ENCODE measurements around the gene ETV4. TPM values are rescaled to one million over a fixed set of nuclear protein-coding genes. Genes with fewer than 3 reads are reported as not detected.

ETV4 gene
- total and polyA plus RNA-seq, 2 of the 13 experiments (the other 11 are each of a cell fraction or from before 2014, with no cell fraction given), result 128 to 330 TPM

DNA sequence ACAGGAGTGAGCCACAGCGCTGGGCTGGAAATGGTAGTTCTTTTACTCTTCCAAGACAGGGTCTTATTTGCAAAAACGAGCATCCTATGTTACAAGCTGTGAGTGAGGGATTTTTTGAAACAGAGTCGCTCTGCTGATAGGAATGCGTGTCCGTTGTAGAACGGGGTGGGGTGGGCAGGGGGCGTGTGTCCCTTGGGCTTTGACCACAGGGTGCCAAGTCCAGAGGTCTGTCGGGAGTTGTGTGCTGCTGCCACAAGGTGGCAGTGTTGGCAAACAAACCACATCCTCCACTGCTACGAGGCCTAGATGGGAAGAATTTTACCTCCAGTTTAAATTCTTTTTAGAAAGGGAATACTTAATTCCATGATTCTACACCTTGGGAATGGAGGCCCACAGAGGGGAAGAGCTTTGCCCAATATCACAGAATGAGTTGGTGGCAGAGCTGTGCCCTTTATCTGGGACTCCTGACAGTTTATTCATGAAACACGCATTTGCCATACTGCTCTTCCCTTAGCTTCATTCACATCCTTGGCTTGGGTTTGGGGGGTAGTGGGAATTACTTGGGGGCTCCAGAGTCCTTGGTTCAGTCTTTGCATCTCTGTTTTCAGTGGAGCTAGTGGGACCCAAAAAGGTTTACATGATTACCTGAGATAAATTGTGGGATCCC is 30.6 kb upstream of the ETV4 start (continued):
- TF ChIP-seq ZNF281 (CRISPR knock-in tag; IDR thresholded peaks at IDR 0.05; ENCODE audit: borderline replicate concordance) (no peak; the same call in 1 of the 2 replicates), ZBTB8A (CRISPR knock-in tag; IDR thresholded peaks at IDR 0.05; ENCODE audit: borderline replicate concordance, low read depth) (no peak), ZKSCAN1 (IDR thresholded peaks at IDR 0.05; ENCODE audit: low read length) (peak; percentile 35; the same call in 1 of the 2 replicates), PRMT3 (CRISPR knock-in tag; IDR thresholded peaks at IDR 0.05; ENCODE audit: borderline replicate concordance, low read depth) (no peak), ZNF136 (CRISPR knock-in tag; IDR thresholded peaks at IDR 0.05; ENCODE audit: low read depth) (no peak), CBX2 (IDR thresholded peaks at IDR 0.05; ENCODE audit: low read depth, low read length) (no peak), CBX2 (CRISPR knock-in tag; IDR thresholded peaks at IDR 0.05; ENCODE audit: low read depth) (no peak), ZC3H13 (CRISPR knock-in tag; IDR thresholded peaks at IDR 0.05) (no peak), ZNF121 (CRISPR knock-in tag; IDR thresholded peaks at IDR 0.05) (peak; percentile 54; the same call in 1 of the 2 replicates), ATF7-NPFF (CRISPR knock-in tag; IDR thresholded peaks at IDR 0.05; ENCODE audit: low read depth) (no peak), ZFP41 (CRISPR knock-in tag; IDR thresholded peaks at IDR 0.05; ENCODE audit: borderline replicate concordance) (0 out of 2 replicates have a peak, but pooled peaks have one; percentile 68), YEATS4 (CRISPR knock-in tag; IDR thresholded peaks at IDR 0.05; ENCODE audit: borderline replicate concordance) (no peak), KDM3A (CRISPR knock-in tag; IDR thresholded peaks at IDR 0.05; ENCODE audit: low read depth) (peak; percentile 97), TEAD3 (CRISPR knock-in tag; optimal IDR thresholded peaks at IDR 0.05; ENCODE audit: borderline replicate concordance) (peak; percentile 91), ATAD3A (CRISPR knock-in tag; IDR thresholded peaks at IDR 0.05) (no peak), ZSCAN22 (CRISPR knock-in tag; IDR thresholded peaks at IDR 0.05) (peak; percentile 55; the same call in 1 of the 2 replicates)
- TF ChIP-seq, protein P1, sequence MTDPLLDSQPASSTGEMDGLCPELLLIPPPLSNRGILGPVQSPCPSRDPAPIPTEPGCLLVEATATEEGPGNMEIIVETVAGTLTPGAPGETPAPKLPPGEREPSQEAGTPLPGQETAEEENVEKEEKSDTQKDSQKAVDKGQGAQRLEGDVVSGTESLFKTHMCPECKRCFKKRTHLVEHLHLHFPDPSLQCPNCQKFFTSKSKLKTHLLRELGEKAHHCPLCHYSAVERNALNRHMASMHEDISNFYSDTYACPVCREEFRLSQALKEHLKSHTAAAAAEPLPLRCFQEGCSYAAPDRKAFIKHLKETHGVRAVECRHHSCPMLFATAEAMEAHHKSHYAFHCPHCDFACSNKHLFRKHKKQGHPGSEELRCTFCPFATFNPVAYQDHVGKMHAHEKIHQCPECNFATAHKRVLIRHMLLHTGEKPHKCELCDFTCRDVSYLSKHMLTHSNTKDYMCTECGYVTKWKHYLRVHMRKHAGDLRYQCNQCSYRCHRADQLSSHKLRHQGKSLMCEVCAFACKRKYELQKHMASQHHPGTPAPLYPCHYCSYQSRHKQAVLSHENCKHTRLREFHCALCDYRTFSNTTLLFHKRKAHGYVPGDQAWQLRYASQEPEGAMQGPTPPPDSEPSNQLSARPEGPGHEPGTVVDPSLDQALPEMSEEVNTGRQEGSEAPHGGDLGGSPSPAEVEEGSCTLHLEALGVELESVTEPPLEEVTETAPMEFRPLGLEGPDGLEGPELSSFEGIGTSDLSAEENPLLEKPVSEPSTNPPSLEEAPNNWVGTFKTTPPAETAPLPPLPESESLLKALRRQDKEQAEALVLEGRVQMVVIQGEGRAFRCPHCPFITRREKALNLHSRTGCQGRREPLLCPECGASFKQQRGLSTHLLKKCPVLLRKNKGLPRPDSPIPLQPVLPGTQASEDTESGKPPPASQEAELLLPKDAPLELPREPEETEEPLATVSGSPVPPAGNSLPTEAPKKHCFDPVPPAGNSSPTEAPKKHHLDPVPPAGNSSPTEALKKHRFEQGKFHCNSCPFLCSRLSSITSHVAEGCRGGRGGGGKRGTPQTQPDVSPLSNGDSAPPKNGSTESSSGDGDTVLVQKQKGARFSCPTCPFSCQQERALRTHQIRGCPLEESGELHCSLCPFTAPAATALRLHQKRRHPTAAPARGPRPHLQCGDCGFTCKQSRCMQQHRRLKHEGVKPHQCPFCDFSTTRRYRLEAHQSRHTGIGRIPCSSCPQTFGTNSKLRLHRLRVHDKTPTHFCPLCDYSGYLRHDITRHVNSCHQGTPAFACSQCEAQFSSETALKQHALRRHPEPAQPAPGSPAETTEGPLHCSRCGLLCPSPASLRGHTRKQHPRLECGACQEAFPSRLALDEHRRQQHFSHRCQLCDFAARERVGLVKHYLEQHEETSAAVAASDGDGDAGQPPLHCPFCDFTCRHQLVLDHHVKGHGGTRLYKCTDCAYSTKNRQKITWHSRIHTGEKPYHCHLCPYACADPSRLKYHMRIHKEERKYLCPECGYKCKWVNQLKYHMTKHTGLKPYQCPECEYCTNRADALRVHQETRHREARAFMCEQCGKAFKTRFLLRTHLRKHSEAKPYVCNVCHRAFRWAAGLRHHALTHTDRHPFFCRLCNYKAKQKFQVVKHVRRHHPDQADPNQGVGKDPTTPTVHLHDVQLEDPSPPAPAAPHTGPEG (CRISPR knock-in tag; IDR thresholded peaks at IDR 0.05), result no peak
